ENCODE results near the gene GPRIN3.
"Not testable (repeated sequence)": the region's sequence is repeated elsewhere in the genome, so short reads cannot be mapped to it uniquely, and the experiment has no call there.

Gene GPRIN3

GRCh38 chr4:89212666-89213381, 94.8 kb downstream of the GPRIN3 start:
- DNase-seq, result no peak

- no peak for DNase-seq
Measured at GRCh38 chr4:89204624-89205023, 103.0 kb downstream of the GPRIN3 start.

GRCh38 chr4:89203902-89204301, 103.7 kb downstream of the GPRIN3 start:
- DNase-seq, result no peak

- DNase-seq, result not testable (repeated sequence)
Measured at GRCh38 chr4:89199394-89199793, 108.2 kb downstream of the GPRIN3 start.

- no peak for DNase-seq
Measured at GRCh38 chr4:89197920-89198319, 109.7 kb downstream of the GPRIN3 start.

- DNase-seq, result no peak
Measured at GRCh38 chr4:89196745-89197144, 110.9 kb downstream of the GPRIN3 start.

GRCh38 chr4:89196056-89196674, 111.4 kb downstream of the GPRIN3 start:
- no peak for DNase-seq

GRCh38 chr4:89193843-89194242, 113.8 kb downstream of the GPRIN3 start:
- DNase-seq, result no peak
